PC-3 (cell line): Measurements from ENCODE around the gene CCDC154. TPM values are rescaled to one million over a fixed set of nuclear protein-coding genes. Genes with fewer than 3 reads are reported as not detected.

Experiments used
- ATAC-seq: fragments of 200-7000 bp; cut with Tn5 transposase; 2 replicates; pipeline ENCODE4 v1.9.1; 2020; ENCODE audit warnings: mild to moderate bottlenecking, moderate library complexity
- BruUV-seq: library from RNA; stranded (reverse); fragments of 400-500 nt; replicated peaks from 2 replicates; lab custom pipeline; 2021; lab: Mats Ljungman, UMichigan
- CTCF ChIA-PET: fragments of 300-600 bp; sonication (Branson Sonifier 250); formaldehyde crosslinking; loops from one replicate; lab custom pipeline; 2022; ENCODE audit warnings: antibody characterized with exemption; lab: Charles Lee
- POLR2A ChIA-PET: fragments of 300-600 bp; sonication (Branson Sonifier 250); formaldehyde crosslinking; loops from one replicate; lab custom pipeline; 2022; ENCODE audit warnings: antibody characterized with exemption; ENCODE audit not compliant: unreplicated experiment; lab: Charles Lee
- DNase-seq: peaks from one replicate; pipeline ENCODE4 v3.0.0-alpha.2; 2015
- H2AFZ ChIP-seq: fragments of 300-600 bp; sonication (generic); 2 replicates; pipeline ENCODE4 v1.6.0; 2016; ENCODE audit warnings: antibody characterized with exemption, low read length
- H3F3A ChIP-seq: fragments of 300-600 bp; sonication (generic); one replicate; pipeline ENCODE4 v1.6.0; 2017; ENCODE audit warnings: antibody characterized with exemption, low read length, control low read depth, mild to moderate bottlenecking; ENCODE audit not compliant: unreplicated experiment
- H3K27ac ChIP-seq: fragments of 300-600 bp; sonication (generic); 2 replicates; pipeline ENCODE4 v1.5.1; 2016; ENCODE audit warnings: mild to moderate bottlenecking, low read length
- H3K27me3 ChIP-seq: fragments of 300-600 bp; sonication (generic); 2 replicates; pipeline ENCODE4 v1.6.1; 2016; ENCODE audit warnings: low read length, mixed read lengths
- H3K36me3 ChIP-seq: fragments of 300-600 bp; sonication (generic); 2 replicates; pipeline ENCODE4 v1.6.1; 2016; ENCODE audit warnings: low read depth, mixed run types, low read length, mixed read lengths
- H3K4me1 ChIP-seq: fragments of 300-600 bp; sonication (generic); 2 replicates; pipeline ENCODE4 v1.5.1; 2016; ENCODE audit warnings: low read length; ENCODE audit not compliant: insufficient read depth
- H3K4me2 ChIP-seq: fragments of 300-600 bp; sonication (generic); 2 replicates; pipeline ENCODE4 v1.6.0; 2016; ENCODE audit warnings: low read length
- H3K4me3 ChIP-seq: fragments of 300-600 bp; sonication (generic); 2 replicates; pipeline ENCODE4 v1.5.1; 2016; ENCODE audit warnings: mild to moderate bottlenecking, low read length, mixed read lengths
- H3K79me2 ChIP-seq: fragments of 300-600 bp; sonication (generic); 2 replicates; pipeline ENCODE4 v1.6.1; 2017; ENCODE audit warnings: low read length, mixed read lengths
- H3K9ac ChIP-seq: fragments of 300-600 bp; sonication (generic); 2 replicates; pipeline ENCODE4 v1.6.0; 2016; ENCODE audit warnings: mild to moderate bottlenecking, low read length
- H3K9me2 ChIP-seq: fragments of 300-600 bp; sonication (generic); replicated peaks from 2 replicates; pipeline ENCODE4 v1.6.1; 2016; ENCODE audit warnings: mixed run types, low read length, mixed read lengths
- H3K9me3 ChIP-seq: fragments of 300-600 bp; sonication (generic); 2 replicates; pipeline ENCODE4 v1.6.1; 2016; ENCODE audit warnings: low read length, mixed read lengths
- H4K20me1 ChIP-seq: fragments of 300-600 bp; sonication (generic); 2 replicates; pipeline ENCODE4 v1.6.1; 2016; ENCODE audit warnings: low read length, mixed read lengths
- EZH2 ChIP-seq: fragments of 300-600 bp; sonication (generic); IDR thresholded peaks from one replicate; pipeline ENCODE4 v1.6.1; 2017; ENCODE audit warnings: antibody characterized with exemption, mild to moderate bottlenecking, low read length; ENCODE audit not compliant: unreplicated experiment
- EZH2phosphoT487 ChIP-seq: fragments of 300-600 bp; sonication (generic); IDR thresholded peaks from 2 replicates; pipeline ENCODE4 v1.6.1; 2018; ENCODE audit warnings: mild to moderate bottlenecking, antibody characterized with exemption, low read length, borderline replicate concordance
- intact Hi-C: fragments of 100-400 bp; cut with micrococcal nuclease; formaldehyde crosslinking; loops from 2 replicates; pipeline ENCODE4 v1.9.0; 2023
- total RNA-seq: library from RNA; depleted of rRNA; stranded (reverse); fragments of >200 nt; gene quantifications from 2 replicates; pipeline ENCODE4 v1.2.3, GENCODE V29; 2014
- TF ChIP-seq, protein P1 (sequence below): fragments of 300-600 bp; sonication (generic); conservative IDR thresholded peaks from 2 replicates; pipeline ENCODE4 v1.5.1; 2017; ENCODE audit warnings: antibody characterized with exemption, low read depth, mild to moderate bottlenecking, low read length

CCDC154 gene
- total RNA-seq, 1 experiment from 2014 or later, result not detected

- Histone ChIP-seq H3K27me3 (no peaks in the 10 kb centered on the region), H4K20me1 (no peaks in the 10 kb centered on the region), H3K36me3 (no peaks in the 10 kb centered on the region), H3K9me2 (no peaks in the 10 kb centered on the region), H3F3A (no peaks in the 10 kb centered on the region), H3K4me1 (no peaks in the 10 kb centered on the region), H3K9ac (no peak overlapping the region), H3K4me2 (no peak overlapping the region), H2AFZ (no peak overlapping the region), H3K9me3 (no peaks in the 10 kb centered on the region), H3K4me3 (no peak overlapping the region), H3K27ac (no peak overlapping the region), H3K79me2 (no peaks in the 10 kb centered on the region)
- TF ChIP-seq EZH2phosphoT487, result no peak
- TF ChIP-seq, protein P1, sequence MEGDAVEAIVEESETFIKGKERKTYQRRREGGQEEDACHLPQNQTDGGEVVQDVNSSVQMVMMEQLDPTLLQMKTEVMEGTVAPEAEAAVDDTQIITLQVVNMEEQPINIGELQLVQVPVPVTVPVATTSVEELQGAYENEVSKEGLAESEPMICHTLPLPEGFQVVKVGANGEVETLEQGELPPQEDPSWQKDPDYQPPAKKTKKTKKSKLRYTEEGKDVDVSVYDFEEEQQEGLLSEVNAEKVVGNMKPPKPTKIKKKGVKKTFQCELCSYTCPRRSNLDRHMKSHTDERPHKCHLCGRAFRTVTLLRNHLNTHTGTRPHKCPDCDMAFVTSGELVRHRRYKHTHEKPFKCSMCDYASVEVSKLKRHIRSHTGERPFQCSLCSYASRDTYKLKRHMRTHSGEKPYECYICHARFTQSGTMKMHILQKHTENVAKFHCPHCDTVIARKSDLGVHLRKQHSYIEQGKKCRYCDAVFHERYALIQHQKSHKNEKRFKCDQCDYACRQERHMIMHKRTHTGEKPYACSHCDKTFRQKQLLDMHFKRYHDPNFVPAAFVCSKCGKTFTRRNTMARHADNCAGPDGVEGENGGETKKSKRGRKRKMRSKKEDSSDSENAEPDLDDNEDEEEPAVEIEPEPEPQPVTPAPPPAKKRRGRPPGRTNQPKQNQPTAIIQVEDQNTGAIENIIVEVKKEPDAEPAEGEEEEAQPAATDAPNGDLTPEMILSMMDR, result no peak
- BruUV-seq, result no TSS peak
- ATAC-seq (no peak), DNase-seq (no peak)
- ChIA-PET POLR2A (no interaction called here), CTCF (no interaction called here)
- intact Hi-C loops, result no loop called here
Observed at GRCh38 chr16:1448536-1449116, 4.3 kb upstream of the CCDC154 start.

- Histone ChIP-seq H3K4me3 (no peak overlapping the region), H3K27me3 (no peaks in the 10 kb centered on the region), H3F3A (no peaks in the 10 kb centered on the region), H3K9ac (no peak overlapping the region), H3K9me2 (no peaks in the 10 kb centered on the region), H4K20me1 (no peaks in the 10 kb centered on the region), H3K4me2 (no peak overlapping the region), H2AFZ (no peak overlapping the region), H3K9me3 (no peaks in the 10 kb centered on the region), H3K79me2 (no peaks in the 10 kb centered on the region), H3K27ac (no peak overlapping the region), H3K4me1 (no peaks in the 10 kb centered on the region), H3K36me3 (no peaks in the 10 kb centered on the region)
- ChIA-PET CTCF (no interaction called here), POLR2A (no interaction called here)
- ATAC-seq (no peak), DNase-seq (no peak)
- no TSS peak for BruUV-seq
- intact Hi-C loops, result no loop called here
- TF ChIP-seq EZH2 (no peak), EZH2phosphoT487 (no peak)
- TF ChIP-seq, protein P1, result no peak
Observed at GRCh38 chr16:1447965-1448364, 3.6 kb upstream of the CCDC154 start.

DNA sequence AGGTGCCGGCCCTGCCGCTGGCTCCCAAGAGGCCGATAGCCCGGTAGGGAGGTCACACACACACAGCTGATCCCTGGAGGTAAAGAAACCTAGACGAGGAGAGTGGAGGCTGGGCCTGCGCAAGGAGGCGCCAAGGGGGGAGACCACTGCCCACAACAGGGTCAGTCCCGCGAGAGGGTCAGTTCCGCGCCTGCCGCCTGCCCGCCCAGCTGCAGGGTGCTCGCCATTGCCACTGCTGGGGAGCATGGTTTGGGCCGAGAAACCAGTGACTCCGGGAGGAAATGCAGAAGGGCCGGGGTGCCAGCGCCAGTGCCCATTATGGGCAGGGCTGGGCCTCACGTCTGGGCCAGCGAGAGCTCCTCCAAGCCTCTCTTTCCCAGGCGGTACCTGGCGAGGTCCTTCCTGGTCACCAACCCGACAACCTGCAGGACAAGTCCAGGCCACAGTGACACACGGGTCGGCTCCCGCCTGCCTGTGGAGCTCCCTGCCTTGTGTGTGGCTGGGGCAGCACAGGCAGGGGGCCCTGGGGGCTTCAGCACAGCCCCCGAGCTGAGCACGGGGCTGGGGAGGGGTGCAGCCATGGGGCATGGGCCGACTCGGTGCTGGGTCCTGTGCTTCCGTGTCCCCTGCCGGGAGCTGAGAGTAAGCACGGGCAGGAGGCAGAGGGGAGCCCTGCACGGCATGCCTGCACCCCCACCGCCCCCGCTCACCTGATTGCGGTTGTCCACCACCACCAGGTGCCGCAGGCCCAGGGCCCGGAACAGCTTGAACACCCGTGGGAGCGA, 2.1 kb upstream of the CCDC154 start:
- no peak overlapping the region for H3K4me3 ChIP-seq
- no peak overlapping the region for H2AFZ ChIP-seq
- DNase-seq (no peak), ATAC-seq (no peak)
- intact Hi-C loops, result no loop called here
- no peak overlapping the region for H3K27ac ChIP-seq
- ChIA-PET CTCF (no interaction called here), POLR2A (no interaction called here)
- no peaks in the 10 kb centered on the region for H3K27me3 ChIP-seq
- no peaks in the 10 kb centered on the region for H3F3A ChIP-seq
- no peak overlapping the region for H3K9ac ChIP-seq
- TSS peak; percentile 23 for BruUV-seq
- no peaks in the 10 kb centered on the region for H3K36me3 ChIP-seq
- H4K20me1 ChIP-seq, result no peaks in the 10 kb centered on the region
- TF ChIP-seq, protein P1, result no peak
- TF ChIP-seq EZH2phosphoT487 (no peak), EZH2 (no peak)
- H3K4me1 ChIP-seq, result no peaks in the 10 kb centered on the region
- H3K79me2 ChIP-seq, result no peaks in the 10 kb centered on the region
- no peaks in the 10 kb centered on the region for H3K9me2 ChIP-seq
- H3K4me2 ChIP-seq, result no peak overlapping the region
- H3K9me3 ChIP-seq, result no peaks in the 10 kb centered on the region
